GM23338 (cell line): ENCODE results near the gene ZFYVE28. TPM values are rescaled to one million over a fixed set of nuclear protein-coding genes. Genes with fewer than 3 reads are reported as not detected.

Source experiments
- ATAC-seq: fragments of 200-7000 bp; cut with Tn5 transposase; 3 replicates; pipeline ENCODE4 v1.9.1; 2020
- DNase-seq: peaks from one replicate; pipeline ENCODE4 v3.0.0-alpha.2; 2015; ENCODE audit warnings: low spot score
- H2AFZ ChIP-seq: fragments of 200-600 bp; sonication (generic); 2 replicates; pipeline ENCODE4 v1.8.0; 2016; ENCODE audit warnings: antibody characterized with exemption, mild to moderate bottlenecking, moderate library complexity
- H3F3A ChIP-seq: fragments of 200-600 bp; sonication (generic); replicated peaks from 2 replicates; pipeline ENCODE4 v1.8.0; 2017; ENCODE audit warnings: antibody characterized with exemption, mixed run types, low read depth
- H3K27ac ChIP-seq: fragments of 200-600 bp; sonication (generic); 2 replicates; pipeline ENCODE4 v1.6.1; 2016; ENCODE audit warnings: low read depth
- H3K27me3 ChIP-seq: fragments of 200-600 bp; sonication (generic); 2 replicates; pipeline ENCODE4 v1.8.0; 2016; ENCODE audit warnings: mild to moderate bottlenecking, mixed run types, moderate library complexity; ENCODE audit not compliant: insufficient read depth
- H3K36me3 ChIP-seq: fragments of 200-600 bp; sonication (generic); 2 replicates; pipeline ENCODE4 v1.8.0; 2016; ENCODE audit warnings: mild to moderate bottlenecking; ENCODE audit not compliant: insufficient read depth
- H3K4me1 ChIP-seq: fragments of 200-600 bp; sonication (generic); 2 replicates; pipeline ENCODE4 v1.8.0; 2016; ENCODE audit warnings: mild to moderate bottlenecking, moderate library complexity; ENCODE audit not compliant: insufficient read depth
- H3K4me2 ChIP-seq: fragments of 200-600 bp; sonication (generic); 2 replicates; pipeline ENCODE4 v1.7.1; 2017; ENCODE audit warnings: mixed run types
- H3K4me3 ChIP-seq: fragments of 200-600 bp; sonication (generic); 2 replicates; pipeline ENCODE4 v1.6.1; 2016; ENCODE audit warnings: mixed run types
- H3K79me2 ChIP-seq: fragments of 200-600 bp; sonication (generic); replicated peaks from 2 replicates; pipeline ENCODE4 v1.8.0; 2017; ENCODE audit warnings: mild to moderate bottlenecking; ENCODE audit not compliant: insufficient read depth
- H3K9me2 ChIP-seq: fragments of 200-600 bp; sonication (generic); 2 replicates; pipeline ENCODE4 v1.8.0; 2017; ENCODE audit not compliant: insufficient read depth
- H4K20me1 ChIP-seq: fragments of 200-600 bp; sonication (generic); replicated peaks from 2 replicates; pipeline ENCODE4 v1.8.0; 2017; ENCODE audit warnings: mild to moderate bottlenecking; ENCODE audit not compliant: insufficient read depth
- H3K27ac Mint-ChIP-seq: 2 replicates; pipeline ENCODE4 v1.8.0; 2020; ENCODE audit warnings: inconsistent platforms, mild to moderate bottlenecking, moderate library complexity, mixed read lengths
- H3K27me3 Mint-ChIP-seq: 3 replicates; pipeline ENCODE4 v1.8.0; 2022; ENCODE audit warnings: low read depth, mild to moderate bottlenecking, moderate library complexity, mixed read lengths, inconsistent platforms; ENCODE audit not compliant: insufficient read depth, poor library complexity
- H3K36me3 Mint-ChIP-seq: 3 replicates; pipeline ENCODE4 v1.8.0; 2021; ENCODE audit warnings: low read depth, mild to moderate bottlenecking, inconsistent platforms, moderate library complexity, mixed read lengths
- H3K4me1 Mint-ChIP-seq: 3 replicates; pipeline ENCODE4 v1.8.0; 2020; ENCODE audit warnings: mild to moderate bottlenecking, inconsistent platforms, mixed read lengths
- H3K4me3 Mint-ChIP-seq: 3 replicates; pipeline ENCODE4 v1.8.0; 2021; ENCODE audit warnings: moderate library complexity, mild to moderate bottlenecking, inconsistent platforms, mixed read lengths
- H3K9me3 Mint-ChIP-seq: 3 replicates; pipeline ENCODE4 v1.8.0; 2020; ENCODE audit warnings: moderate library complexity, mild to moderate bottlenecking, inconsistent platforms, mixed read lengths
- CTCF ChIP-seq, 2 experiments: fragments of 200-600 bp in 1 of 2; sonication (generic) in 1 of 2; conservative IDR thresholded peaks; 2 replicates each; pipeline versions ENCODE4 v1.5.1 to v1.6.1; 2016 to 2017; ENCODE audit warnings: antibody characterized with exemption in 2 of 2, low read depth in 2 of 2, mild to moderate bottlenecking in 2 of 2, moderate library complexity in 1 of 2
- ETS1 ChIP-seq: IDR thresholded peaks from 2 replicates; pipeline ENCODE4 v1.6.1; 2016; ENCODE audit warnings: antibody characterized with exemption
- EZH2 ChIP-seq: fragments of 200-600 bp; sonication (generic); IDR thresholded peaks from one replicate; pipeline ENCODE4 v1.8.0; 2017; ENCODE audit warnings: antibody characterized with exemption, mild to moderate bottlenecking, low read depth; ENCODE audit not compliant: unreplicated experiment
- EZH2phosphoT487 ChIP-seq: fragments of 200-600 bp; sonication (generic); IDR thresholded peaks from one replicate; pipeline ENCODE4 v1.8.1; 2018; ENCODE audit warnings: antibody characterized with exemption; ENCODE audit not compliant: unreplicated experiment
- NANOG ChIP-seq: IDR thresholded peaks from 2 replicates; pipeline ENCODE4 v1.6.1; 2016; ENCODE audit warnings: antibody characterized with exemption, borderline replicate concordance
- POLR2AphosphoS5 ChIP-seq: IDR thresholded peaks from 2 replicates; pipeline ENCODE4 v1.6.1; 2016; ENCODE audit warnings: antibody characterized with exemption, low read depth
- REST ChIP-seq: IDR thresholded peaks from one replicate; pipeline ENCODE4 v1.6.1; 2018; ENCODE audit warnings: antibody characterized with exemption; ENCODE audit not compliant: unreplicated experiment
- STAT1 ChIP-seq: IDR thresholded peaks from one replicate; pipeline ENCODE4 v1.6.1; 2016; ENCODE audit warnings: antibody characterized with exemption; ENCODE audit not compliant: unreplicated experiment
- ZNF331 ChIP-seq: fragments of 250-450 bp; sonication (Bioruptor Pico); IDR thresholded peaks from 2 replicates; pipeline ENCODE4 v1.5.0; 2020; ENCODE audit warnings: low read depth, mild to moderate bottlenecking, moderate library complexity
- polyA plus RNA-seq: library from polyadenylated mRNA; unstranded; fragments of >200 nt; fragmentation: Nextera tagmentation; extraction: Ambion mirVana; gene quantifications from 2 replicates; pipeline ENCODE4 v1.2.1, GENCODE V29; 2016
- total RNA-seq: library from RNA; depleted of rRNA; stranded (reverse); fragments of >200 nt; shearing (Covaris generic); gene quantifications from 2 replicates; pipeline ENCODE4 v1.2.3, GENCODE V29; 2014

The ZFYVE28 gene
- total and polyA plus RNA-seq, 2 experiments from 2014 or later, result 2.6 to 4.6 TPM

- H3K9me2 ChIP-seq, result no peaks in the 10 kb centered on the region
- DNase-seq (no peak), ATAC-seq (no peak)
- no peak for TF ChIP-seq EZH2
- TF ChIP-seq ETS1, result no peak
- TF ChIP-seq STAT1, result no peak
- TF ChIP-seq EZH2phosphoT487, result no peak
- TF ChIP-seq ZNF331, result no peak
- no peak for TF ChIP-seq CTCF (conservative IDR thresholded peaks at IDR 0.05; ENCODE audit: low read depth in 2 of 2)
- TF ChIP-seq REST, result no peak
- no peaks in the 10 kb centered on the region for H3F3A ChIP-seq
- H3K36me3 ChIP-seq, result no peaks in the 10 kb centered on the region
- Mint-ChIP-seq H3K4me1 (peaks cover 46% of the 10 kb centered on the region), H3K9me3 (no peaks in the 10 kb centered on the region), H3K36me3 (no peaks in the 10 kb centered on the region), H3K27ac (no peak overlapping the region), H3K4me3 (no peak overlapping the region; the same call in 2 of the 3 replicates), H3K27me3 (peaks cover 15% of the 10 kb centered on the region)
- H4K20me1 ChIP-seq, result no peaks in the 10 kb centered on the region
- peaks cover 30% of the 10 kb centered on the region for H3K4me1 ChIP-seq
- H3K27me3 ChIP-seq, result no peaks in the 10 kb centered on the region
- no peak overlapping the region for H2AFZ ChIP-seq
- H3K4me2 ChIP-seq, result no peak overlapping the region
- H3K4me3 ChIP-seq, result no peak overlapping the region
- H3K79me2 ChIP-seq, result no peaks in the 10 kb centered on the region
- no peak overlapping the region for H3K27ac ChIP-seq
Measured at GRCh38 chr4:2395038-2395437, 23.4 kb downstream of the ZFYVE28 start.

GRCh38 chr4:2394528-2394927 is 23.9 kb downstream of the ZFYVE28 start:
- no peak overlapping the region for H3K27ac ChIP-seq
- Mint-ChIP-seq H3K36me3 (no peaks in the 10 kb centered on the region), H3K4me1 (peaks cover 51% of the 10 kb centered on the region), H3K9me3 (no peaks in the 10 kb centered on the region), H3K27ac (peak overlapping the region; percentile 20; the same call in 1 of the 2 replicates), H3K27me3 (peaks cover 15% of the 10 kb centered on the region), H3K4me3 (peak overlapping the region; percentile 55; the same call in 2 of the 3 replicates)
- H3K36me3 ChIP-seq, result no peaks in the 10 kb centered on the region
- ATAC-seq (no peak), DNase-seq (no peak)
- H2AFZ ChIP-seq, result no peak overlapping the region
- peaks cover 34% of the 10 kb centered on the region for H3K4me1 ChIP-seq
- H3K79me2 ChIP-seq, result no peaks in the 10 kb centered on the region
- H4K20me1 ChIP-seq, result no peaks in the 10 kb centered on the region
- no peak overlapping the region for H3K4me3 ChIP-seq
- TF ChIP-seq CTCF (conservative IDR thresholded peaks at IDR 0.05; ENCODE audit: low read depth in 2 of 2) (no peak), POLR2AphosphoS5 (no peak), NANOG (no peak), ZNF331 (no peak), EZH2phosphoT487 (no peak)
- H3K9me2 ChIP-seq, result no peaks in the 10 kb centered on the region
- no peaks in the 10 kb centered on the region for H3K27me3 ChIP-seq
- H3K4me2 ChIP-seq, result no peak overlapping the region
- no peaks in the 10 kb centered on the region for H3F3A ChIP-seq
